ENCODE data around the gene MYMK.

Gene MYMK

DNA sequence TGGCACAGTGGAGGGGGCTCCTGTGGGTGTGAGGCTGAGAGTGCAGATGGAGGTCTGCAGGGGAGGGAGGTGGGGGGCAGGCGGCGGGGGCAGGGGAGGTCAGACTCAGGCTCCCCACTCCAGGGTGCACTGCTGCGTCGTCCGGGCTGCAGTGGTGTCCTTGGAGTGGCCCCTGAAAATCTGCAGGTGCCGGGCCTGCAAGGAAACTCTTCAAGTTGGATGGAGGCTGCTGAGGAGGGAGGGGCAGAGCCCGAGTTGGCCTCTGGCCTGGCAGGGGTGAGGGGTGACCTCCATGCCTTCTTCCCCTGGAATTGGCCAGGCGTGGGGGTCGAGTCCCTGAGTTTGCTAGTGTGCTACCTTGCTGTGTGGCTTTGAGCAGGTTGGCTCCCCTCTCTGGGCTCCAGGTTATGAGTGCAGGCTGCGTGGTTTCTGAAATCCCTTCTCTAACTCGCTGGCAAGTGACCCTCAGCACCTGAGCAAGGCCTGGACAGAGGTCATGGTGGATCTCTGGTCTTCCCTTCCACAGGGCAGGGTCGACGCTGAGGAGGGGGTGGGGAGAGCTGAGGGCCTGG is 10.6 kb upstream of the MYMK start:
- no peak for DNase-seq (ENCODE audit: low read depth)

DNA sequence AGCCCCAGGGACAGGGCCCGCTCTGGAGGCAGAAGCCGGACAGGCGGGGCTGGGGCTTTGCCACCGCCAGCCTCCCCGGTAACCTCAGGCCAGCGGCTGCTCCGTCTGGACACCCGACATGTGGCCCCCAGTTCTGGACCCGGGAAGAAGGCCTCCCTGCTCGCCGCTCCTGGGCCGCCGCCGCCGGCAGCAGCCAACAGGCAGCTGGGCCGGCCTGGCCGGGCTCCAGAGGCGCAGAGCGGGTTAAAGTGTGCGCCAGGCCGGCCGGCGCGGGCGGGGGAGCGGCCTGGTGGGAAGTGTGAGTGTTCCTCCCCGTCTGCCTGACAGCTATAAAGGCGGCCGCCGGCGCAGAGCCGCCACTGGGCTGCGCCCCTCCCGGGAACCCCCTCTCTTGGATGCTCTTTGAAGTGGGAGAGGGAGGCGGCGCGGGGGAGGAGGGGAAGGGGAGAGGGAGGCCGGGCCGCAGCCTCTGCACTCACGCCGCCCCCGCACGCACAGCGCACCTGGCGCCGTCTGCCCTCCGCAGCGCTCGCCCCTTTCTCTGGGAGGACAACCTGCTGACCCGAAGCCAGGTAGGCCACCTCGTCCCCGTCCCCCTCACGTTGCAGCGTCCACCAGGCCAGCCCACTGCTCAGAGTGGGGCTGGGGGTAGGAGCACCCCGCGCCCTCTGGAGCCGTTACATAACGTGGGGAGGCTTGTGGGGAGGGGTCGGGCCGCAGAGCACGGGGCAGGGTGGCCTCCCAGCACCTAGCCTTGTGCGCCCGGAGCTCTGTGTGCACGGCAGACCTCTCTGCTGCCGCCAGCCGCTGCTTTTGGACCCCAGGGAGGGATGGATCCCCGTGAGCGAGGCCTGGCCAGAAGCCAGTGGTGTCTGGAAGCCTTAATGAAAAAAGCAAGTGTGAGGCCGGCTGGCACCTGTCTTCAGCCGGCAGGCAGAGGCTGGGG is 9.9 kb upstream of the MYMK start, which contains the start of gene ADAMTSL2:
Gene ADAMTSL2 (plus strand): TSS at position 359 of the 946 bp plus-strand sequence. CDS start 2,009 bp downstream, outside the sequence.
- DNase-seq (ENCODE audit: low read depth): no peak

DNA sequence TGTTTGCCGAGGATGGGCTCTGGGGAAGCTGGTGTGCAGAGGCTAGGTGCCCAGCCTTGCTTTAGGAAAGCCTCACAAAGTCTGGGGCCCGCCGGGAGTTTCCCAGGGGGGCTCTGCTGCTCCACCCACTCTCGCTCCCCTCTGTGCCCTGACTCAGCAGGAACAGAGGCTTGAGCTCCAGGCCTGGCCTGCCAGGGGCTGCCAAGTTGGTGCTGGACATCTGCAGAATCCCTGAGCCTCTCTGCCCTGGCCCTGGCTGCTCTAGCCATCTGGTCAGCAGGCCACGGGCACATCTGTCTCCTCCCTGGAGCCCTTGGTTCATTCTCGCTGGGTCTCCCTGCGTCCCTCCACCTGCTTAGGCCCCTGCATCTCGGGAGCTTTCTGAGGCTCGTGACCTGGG is 9.1 kb upstream of the MYMK start:
- DNase-seq (ENCODE audit: low read depth): no peak

DNA sequence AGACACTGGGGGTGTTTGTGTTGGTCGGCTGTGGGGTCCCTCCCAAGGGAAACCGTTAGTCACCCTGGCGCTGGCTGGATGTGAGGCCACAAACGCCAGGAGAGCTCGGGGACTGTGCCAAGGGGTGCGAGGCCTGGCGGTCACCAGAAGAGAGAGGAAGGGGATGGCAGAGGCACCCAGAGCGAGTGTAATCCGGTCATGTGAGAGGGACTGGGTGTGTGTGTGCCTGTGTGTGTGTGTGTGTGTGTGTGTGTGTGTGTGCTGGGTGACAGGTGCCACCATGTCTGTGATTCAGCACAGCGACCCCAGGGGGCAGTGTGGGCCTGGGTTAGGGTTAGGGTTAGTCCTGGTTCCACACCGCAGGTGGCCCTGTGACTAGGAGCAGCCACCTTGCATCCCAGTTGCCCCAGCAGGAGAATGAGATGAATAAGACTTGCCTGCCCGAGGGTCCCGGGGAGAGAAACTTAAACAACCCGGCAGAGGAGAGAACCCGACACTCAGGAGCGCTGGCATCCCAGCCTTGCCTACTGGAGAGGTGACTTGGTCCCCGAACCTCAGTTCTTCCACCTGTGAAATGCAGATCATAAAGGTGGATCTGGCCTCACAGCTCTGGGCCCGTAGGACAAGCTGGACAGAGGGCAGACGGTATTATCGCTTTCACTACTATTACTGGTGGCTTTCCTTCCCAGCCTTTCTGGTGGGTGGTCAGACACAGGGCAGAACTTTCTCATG is 8.3 kb upstream of the MYMK start:
- DNase-seq (ENCODE audit: low read depth): no peak

DNA sequence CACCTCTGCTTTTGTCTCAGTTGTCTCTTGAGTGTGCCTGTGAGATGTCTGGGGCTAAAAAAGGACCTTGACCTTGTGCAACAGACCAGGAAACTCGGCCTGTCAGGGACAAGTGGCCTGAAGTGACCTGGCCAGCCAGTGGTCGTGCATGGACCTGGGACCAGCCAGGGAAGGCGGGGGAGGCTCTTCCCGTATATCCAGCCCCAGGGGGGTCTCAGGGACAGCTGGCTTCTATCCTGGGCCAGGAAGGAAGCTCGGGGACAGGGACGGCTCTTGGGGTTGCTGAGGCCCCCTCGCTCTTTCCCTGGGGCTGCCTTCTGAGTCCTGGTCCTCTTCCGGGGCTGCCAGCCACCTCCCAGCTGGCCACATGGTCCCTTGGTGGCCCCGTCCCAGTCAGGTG is 6.5 kb upstream of the MYMK start:
- DNase-seq (ENCODE audit: low read depth): no peak

DNA sequence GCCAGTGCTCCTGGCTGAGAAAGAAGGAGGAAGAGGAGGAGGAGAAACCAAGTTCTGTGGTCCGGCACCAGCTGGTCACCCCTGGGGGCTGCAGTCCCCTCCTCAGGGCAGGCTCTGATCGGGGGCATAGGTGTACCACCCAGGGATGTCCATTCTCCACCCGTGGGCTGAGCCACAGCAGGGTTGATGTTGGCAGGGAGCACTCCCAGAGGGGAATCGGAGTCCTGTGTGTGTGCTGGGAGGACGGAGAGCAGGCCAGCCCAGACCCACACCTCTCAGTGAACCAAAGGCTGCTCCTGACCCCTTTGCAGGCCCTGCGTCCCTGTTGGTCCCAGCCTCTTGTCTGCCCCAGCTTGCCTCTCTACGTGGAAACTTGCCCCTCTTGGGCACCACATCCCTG is 5.1 kb upstream of the MYMK start:
- DNase-seq (ENCODE audit: low read depth): no peak

DNA sequence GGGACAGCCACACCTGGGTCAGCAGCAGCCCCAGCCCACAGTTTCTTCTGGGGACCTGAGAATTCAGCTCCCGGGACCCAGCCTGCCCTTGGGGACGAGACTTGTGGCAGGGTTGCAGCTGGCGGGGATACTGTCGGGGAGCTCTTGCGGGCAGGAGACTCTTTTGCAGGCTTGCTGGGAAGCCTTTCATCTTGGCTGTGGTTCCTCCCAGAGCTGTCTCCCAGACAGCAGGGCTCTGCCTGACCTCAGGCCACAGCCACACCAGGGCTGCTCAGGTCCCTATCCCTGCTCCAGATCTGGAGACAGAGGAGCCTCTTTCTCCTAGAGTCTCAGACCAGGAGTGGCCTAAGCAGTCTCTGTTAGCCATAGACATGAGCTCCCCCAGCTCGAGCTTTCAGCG is 4.7 kb upstream of the MYMK start:
- no peak for DNase-seq (ENCODE audit: low read depth)

DNA sequence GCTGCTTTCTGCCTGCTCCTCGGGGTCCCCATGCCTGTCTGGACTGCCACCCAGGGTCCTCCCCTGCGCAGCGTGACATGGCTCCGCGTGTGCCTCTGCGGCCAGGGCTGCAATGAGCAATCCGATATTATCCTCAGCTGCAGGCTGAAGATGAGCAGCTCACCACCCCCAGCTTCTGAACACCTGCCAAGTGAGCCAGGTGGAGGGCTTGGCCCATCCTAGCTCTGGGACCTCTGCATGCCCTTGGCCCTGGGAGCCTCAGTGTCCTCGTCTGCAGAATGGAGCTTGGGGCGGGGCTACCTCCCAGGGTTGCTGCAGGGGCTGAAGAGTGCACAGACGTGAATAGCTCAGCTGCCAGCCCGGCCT is 4.1 kb upstream of the MYMK start:
- DNase-seq (ENCODE audit: low read depth): no peak

DNA sequence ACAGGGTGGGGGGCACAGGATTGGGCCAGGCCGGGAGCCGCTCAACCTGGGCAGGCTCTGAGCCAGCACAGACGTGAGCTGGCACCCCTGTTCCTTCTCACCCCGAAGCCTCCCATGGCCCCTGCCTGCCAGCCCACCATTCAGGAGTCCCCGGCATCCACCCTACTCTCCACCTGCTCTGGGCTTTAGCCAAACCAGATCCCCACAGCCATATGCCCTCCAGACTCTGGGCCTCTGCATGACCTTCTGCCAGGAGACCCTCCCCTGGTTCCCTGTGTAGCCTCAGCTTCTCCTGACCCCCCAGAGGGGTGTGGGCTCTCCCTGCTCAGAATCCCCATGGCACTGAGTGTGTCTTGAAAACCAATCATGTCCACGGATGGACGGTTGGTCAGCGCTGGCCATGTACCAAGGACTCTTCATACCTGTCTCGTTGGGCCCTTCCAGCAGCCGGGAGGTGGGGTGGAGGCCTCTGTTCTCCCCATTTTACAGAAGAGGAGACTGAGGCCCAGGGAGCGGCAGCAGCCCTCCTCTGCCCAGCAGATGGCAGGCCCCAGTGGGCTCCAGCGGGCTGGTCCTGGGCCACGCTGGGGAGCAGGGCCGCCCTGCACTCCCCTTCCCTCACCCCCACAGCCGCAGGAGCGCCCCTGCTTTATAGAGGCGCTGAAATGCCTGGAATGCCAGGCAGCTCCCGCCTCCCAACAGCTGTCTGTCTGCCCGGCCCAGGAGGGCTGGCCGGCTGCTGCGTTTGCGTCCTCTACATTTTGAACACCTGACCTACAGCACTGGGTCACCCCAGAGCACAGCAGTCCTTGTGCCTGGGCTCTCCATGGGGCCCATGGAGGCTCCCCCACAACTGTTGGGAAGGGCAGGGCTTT is 3.5 kb upstream of the MYMK start:
- no peak for DNase-seq (ENCODE audit: low read depth)

DNA sequence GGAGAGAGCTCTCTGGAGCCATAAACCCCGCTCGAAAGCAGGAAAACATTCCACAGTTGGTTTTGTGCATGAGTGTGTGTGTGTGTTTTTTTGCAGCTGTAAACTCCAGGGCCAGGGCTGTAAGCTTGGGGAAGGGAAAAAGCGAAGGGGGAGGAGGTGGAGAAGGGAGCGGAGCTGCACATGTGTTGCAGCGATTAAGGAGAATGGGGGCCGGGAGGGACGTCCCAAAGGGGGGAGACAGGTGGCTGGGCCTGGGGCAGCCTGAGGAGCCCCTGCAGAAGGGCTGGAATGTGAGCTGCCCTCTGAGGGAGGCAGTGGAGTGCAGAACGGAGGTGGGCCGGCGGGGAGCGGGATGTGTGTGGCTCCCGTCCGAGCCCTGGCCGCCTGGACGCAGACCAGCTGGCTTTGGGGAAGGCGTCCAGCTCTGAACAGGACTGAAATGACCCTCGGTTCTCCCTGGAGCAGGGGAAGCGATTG is 2.7 kb upstream of the MYMK start:
- no peak for DNase-seq (ENCODE audit: low read depth)

DNA sequence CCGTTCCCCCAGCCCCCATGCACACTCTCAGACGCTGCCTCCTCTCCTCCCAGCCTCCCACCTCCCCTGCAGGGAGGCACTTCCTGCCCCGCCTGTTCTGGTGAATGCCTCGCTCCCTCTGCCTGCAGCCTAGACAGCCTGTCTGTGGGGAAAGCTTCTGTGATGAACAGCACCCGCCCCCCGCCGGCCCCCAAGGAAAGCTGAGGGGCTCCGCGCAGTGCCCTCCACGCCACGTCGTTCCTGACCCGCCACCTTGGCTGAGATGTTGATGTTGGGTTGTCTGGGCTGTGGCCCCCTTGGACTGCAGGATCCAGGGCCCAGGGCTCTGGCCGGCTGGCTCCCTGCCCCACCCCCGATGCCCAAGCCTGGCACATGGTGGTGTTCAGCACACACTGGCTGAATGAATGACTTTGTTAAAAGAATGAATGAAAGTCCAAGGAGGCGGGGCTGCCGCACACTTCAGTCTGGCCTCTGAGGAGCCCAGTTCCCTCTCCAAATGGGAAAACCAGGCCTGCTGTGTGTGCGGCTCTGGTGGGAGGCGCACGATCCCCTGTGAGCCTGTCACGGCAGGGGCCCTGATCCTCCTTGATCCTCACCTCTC is 2.1 kb upstream of the MYMK start:
- no peak for DNase-seq (ENCODE audit: low read depth)

DNA sequence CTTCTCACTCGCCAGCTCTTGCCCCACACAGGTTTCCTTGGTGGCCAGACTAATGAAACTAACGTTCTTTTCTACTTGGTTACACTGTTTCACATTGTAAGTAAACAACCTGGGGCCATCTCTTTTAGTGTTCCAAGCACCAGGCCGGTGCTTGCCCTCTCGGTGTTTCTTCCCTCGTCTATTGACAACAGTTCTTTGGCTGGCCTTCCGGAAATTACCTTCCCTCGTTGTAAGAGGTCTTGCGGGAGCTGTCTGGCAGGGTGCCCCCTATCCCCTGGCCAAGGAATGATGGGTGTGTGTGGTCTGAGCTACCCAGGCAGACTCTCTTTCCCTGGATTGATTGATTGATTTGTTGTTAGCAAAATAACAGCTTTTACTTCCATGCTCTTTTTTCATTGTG is 918 bp upstream of the MYMK start:
- no peak for DNase-seq (ENCODE audit: low read depth)

DNA sequence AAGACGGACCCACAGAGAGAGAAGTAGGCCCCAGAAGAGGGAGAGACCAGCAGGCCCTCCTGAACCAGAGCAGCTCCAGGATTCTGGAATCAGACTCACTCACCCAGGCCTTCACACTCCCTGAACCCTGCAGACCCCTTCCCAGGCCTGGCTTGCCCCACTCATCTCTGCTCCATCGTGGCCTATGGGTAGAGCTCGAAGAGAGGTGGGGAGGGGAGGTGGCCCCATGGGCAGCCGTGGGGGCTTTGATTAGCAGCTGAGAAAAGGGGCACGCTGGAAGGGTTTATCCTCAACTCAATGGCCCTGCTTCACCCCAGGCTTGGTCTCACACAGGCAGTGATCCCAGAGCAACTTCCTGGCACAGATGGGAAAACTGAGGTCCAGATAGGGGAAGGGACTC is 613 bp downstream of the MYMK start:
- no peak for DNase-seq (ENCODE audit: low read depth)

DNA sequence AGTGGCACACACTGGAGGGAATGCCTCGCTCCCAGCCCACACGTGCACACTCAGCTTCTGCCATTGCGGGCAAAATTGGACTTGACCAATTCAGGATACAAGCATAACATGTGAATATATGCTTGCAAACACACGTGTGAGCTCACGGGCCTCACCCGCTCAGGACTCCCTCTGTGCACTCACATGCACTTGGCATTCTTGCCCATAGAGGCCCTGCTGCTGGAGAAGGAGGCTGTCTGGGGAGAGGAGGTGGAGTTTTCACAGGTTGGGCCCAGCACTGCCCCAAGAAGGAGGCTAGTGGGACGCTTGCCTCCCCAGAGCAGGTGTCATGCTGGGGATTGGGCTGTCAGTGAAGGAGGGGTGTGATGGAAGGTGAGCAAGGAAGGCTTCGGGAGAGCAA is 1.7 kb downstream of the MYMK start:
- DNase-seq (ENCODE audit: low read depth): no peak

DNA sequence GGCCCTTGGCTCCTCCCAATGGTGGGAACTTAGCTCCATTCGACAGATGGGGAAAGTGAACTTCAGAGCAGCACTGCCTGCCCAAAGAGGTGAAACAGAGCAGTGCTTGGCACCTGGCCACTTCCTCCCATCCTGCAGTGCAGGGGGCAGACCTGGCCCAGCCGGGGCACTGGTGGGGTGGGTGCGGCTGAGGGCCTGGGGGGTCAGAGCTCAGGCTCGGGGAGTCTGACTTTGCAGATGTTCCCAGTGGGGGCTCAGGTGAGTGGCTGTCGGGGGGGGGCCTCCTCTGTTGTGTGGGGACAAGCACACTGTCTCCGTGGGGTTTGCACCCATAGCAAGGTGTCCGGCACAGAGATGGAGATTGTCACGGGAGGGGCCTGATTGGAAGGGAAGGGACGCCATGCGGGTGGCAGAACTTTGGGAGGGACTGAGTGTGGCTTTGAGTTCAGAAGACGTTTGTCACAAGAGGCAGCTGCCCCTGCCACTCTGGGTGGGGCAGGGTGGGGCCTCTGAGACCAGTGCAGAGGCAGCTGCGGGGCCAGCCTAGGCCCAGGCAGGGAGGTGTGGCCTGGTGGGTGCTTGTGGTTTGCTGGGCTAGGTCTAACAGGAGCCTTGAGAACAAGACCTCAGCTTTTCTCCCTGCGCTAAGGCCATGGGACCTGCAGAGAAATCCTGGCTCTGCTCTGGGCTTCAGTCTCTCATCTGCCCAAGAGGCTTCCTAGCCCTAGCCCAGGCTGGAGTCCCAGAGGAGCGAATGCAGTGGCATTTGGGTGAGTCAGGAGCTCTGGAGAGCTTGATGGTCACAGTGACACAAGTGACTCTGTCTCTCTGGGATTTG is 2.5 kb downstream of the MYMK start:
- DNase-seq (ENCODE audit: low read depth): no peak

DNA sequence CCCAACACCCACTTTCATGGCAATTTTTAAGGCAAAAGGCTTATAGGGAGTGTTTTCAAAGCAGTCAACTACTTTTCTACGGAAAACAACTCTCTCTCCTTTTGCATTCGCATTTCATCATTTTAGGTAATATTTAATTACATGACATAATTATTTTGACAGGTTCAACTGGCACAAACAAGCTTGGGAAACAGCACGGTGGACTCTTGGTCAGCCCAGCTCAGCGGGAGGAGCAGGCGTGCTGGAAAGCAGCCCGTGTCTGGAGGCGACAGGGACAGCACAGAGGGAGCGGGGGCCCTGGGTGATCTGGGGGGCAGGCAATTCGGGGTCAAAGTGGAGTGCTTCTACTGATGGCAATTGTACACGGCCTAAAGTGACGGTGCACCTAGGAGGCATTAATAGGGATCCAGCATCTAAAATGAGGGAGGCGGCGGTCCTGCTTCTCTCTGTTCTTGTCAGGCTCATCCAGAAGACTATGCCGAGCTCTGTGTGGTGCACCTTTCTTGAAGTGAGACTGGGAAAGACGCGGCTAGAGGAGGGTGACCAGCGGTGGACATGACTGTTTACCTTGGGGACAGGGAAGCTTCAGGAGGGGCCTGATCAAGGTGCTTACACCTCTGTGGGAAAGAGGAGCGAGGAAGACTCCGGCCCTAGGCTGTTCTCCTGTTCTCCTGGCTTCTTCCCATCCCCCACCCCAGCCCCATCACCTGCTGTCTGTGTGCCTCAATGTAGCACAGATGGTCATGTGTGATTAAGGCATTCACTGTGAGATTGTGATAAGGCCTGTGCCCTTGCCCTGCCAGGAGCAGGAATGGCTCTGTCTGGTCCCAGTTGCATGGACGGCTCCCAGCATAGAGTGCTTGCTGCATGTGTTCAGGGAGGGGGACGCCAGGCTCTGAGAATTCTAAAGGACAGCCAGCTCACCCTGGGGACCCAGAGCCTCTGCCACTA is 3.4 kb downstream of the MYMK start:
- DNase-seq (ENCODE audit: low read depth): no peak

DNA sequence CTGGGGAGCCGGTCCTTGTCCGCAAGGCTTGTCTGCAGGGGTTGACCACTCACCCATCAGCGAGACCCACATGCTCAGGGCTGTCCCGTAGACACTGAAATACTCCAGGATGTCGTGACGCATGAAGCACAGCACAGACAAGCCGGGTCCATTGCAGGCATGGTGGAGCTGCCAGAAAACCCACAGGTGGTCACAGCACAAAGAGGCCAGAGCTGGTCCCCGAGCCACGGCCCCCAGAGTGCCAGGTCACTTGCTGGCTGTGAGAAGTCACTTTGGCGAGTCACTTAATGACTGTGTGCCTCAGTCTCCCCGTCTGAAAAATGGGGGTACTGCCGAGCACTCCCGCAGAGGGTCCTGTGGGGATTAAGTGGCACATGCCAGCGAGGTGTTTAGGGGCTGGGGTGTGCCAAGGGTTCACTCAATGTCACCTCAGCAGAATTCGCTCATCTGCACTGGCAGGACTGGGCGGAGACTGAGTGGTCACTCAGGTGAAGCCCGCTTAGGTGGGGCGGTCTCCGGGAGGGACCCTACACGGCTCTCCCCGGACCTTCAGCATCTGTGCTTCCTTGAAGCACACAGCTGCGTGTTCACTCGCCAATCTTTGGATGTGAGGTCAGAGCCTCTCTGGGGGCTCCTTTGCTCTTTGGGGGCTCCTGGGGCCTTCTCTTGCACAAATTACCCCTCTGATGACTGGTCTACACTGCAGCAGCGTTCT is 4.5 kb downstream of the MYMK start:
- DNase-seq (ENCODE audit: low read depth): no peak

DNA sequence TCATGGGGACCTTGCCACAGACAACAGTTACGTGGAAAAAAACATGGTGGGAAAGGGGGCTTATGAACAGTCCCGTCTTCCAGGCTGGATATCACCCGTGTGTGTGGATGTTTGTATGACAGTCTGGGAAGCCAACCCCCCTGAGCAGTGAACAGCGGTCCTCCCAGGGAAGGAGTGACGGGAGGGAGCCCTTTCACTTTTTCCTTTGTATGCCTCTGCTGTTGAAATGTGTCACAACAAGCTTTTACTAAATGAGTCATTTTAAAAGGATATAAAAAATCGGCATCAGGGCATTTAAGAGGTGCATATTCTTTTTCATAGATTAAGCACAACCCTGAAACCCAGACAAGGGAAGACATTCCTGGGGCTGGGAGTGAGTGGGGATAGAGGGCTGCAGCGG is 5.1 kb downstream of the MYMK start:
- DNase-seq (ENCODE audit: low read depth): no peak

All from GM04503 (cell line).